C4-2B (cell line): Measurements from ENCODE around the gene UPF2.

ENCODE experiments used
- ZFX ChIP-seq: fragments of 450-650 bp; IDR thresholded peaks from 2 replicates; pipeline ENCODE4 v1.6.1; 2017
- TF ChIP-seq, protein P1 (sequence below): fragments of 450-650 bp; conservative IDR thresholded peaks from 2 replicates; pipeline ENCODE4 v1.5.1; 2017; ENCODE audit warnings: mild to moderate bottlenecking

GRCh38 chr10:12010353-12010752 lies 32.3 kb downstream of the UPF2 start:
- TF ChIP-seq, protein P1, sequence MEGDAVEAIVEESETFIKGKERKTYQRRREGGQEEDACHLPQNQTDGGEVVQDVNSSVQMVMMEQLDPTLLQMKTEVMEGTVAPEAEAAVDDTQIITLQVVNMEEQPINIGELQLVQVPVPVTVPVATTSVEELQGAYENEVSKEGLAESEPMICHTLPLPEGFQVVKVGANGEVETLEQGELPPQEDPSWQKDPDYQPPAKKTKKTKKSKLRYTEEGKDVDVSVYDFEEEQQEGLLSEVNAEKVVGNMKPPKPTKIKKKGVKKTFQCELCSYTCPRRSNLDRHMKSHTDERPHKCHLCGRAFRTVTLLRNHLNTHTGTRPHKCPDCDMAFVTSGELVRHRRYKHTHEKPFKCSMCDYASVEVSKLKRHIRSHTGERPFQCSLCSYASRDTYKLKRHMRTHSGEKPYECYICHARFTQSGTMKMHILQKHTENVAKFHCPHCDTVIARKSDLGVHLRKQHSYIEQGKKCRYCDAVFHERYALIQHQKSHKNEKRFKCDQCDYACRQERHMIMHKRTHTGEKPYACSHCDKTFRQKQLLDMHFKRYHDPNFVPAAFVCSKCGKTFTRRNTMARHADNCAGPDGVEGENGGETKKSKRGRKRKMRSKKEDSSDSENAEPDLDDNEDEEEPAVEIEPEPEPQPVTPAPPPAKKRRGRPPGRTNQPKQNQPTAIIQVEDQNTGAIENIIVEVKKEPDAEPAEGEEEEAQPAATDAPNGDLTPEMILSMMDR: no peak
- no peak for TF ChIP-seq ZFX
